Vagina (tissue), 2 donors: Measurements from ENCODE around the gene PROX1.

Experiments
- POLR2A ChIP-seq, 2 donors: fragments of 450-650 bp; IDR thresholded peaks; one replicate each; pipeline ENCODE4 v1.6.1; 2017; ENCODE audit warnings: antibody characterized with exemption in 2 of 2, mild to moderate bottlenecking in 2 of 2, moderate library complexity in 2 of 2
- POLR2AphosphoS5 ChIP-seq, 2 donors: sonication (generic); formaldehyde crosslinking; IDR thresholded peaks; one replicate each; pipeline ENCODE4 v1.9.0; 2017; ENCODE audit warnings: antibody characterized with exemption in 2 of 2, mild to moderate bottlenecking in 2 of 2, low read depth in 1 of 2; ENCODE audit not compliant: insufficient read depth in 1 of 2
- TF ChIP-seq, protein P1 (sequence below), 3 experiments: fragments of 450-650 bp in 2 of 3; fragments of 200-600 bp in 1 of 3; sonication (generic) in 1 of 3; IDR thresholded peaks; one replicate each; pipeline ENCODE4 v1.5.1; 2017 to 2019; ENCODE audit warnings: antibody characterized with exemption in 3 of 3, mild to moderate bottlenecking in 2 of 3, moderate library complexity in 2 of 3

- TF ChIP-seq, protein P1, sequence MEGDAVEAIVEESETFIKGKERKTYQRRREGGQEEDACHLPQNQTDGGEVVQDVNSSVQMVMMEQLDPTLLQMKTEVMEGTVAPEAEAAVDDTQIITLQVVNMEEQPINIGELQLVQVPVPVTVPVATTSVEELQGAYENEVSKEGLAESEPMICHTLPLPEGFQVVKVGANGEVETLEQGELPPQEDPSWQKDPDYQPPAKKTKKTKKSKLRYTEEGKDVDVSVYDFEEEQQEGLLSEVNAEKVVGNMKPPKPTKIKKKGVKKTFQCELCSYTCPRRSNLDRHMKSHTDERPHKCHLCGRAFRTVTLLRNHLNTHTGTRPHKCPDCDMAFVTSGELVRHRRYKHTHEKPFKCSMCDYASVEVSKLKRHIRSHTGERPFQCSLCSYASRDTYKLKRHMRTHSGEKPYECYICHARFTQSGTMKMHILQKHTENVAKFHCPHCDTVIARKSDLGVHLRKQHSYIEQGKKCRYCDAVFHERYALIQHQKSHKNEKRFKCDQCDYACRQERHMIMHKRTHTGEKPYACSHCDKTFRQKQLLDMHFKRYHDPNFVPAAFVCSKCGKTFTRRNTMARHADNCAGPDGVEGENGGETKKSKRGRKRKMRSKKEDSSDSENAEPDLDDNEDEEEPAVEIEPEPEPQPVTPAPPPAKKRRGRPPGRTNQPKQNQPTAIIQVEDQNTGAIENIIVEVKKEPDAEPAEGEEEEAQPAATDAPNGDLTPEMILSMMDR (IDR thresholded peaks at IDR 0.05) = no peak
- TF ChIP-seq POLR2A (IDR thresholded peaks at IDR 0.05) (no peak), POLR2AphosphoS5 (IDR thresholded peaks at IDR 0.05; ENCODE audit: insufficient read depth in 1 of 2, low read depth in 1 of 2) (no peak)
These were observed 8.7 kb downstream of the PROX1 start for GRCh38 chr1:213996320-213997037.
